Stimulated activated CD4-positive, alpha-beta T cell treated with anti-CD3 and anti-CD28 coated beads, TNF-alpha, amount 100 ng/mL, for 4 hours (primary cell): ENCODE results near the gene MRPS6.

Experiments
- DNase-seq, 3 experiments: peaks; one replicate each; pipeline ENCODE4 v3.0.0-alpha.2; 2020; ENCODE audit warnings: low read depth in 3 of 3

Gene MRPS6

DNA sequence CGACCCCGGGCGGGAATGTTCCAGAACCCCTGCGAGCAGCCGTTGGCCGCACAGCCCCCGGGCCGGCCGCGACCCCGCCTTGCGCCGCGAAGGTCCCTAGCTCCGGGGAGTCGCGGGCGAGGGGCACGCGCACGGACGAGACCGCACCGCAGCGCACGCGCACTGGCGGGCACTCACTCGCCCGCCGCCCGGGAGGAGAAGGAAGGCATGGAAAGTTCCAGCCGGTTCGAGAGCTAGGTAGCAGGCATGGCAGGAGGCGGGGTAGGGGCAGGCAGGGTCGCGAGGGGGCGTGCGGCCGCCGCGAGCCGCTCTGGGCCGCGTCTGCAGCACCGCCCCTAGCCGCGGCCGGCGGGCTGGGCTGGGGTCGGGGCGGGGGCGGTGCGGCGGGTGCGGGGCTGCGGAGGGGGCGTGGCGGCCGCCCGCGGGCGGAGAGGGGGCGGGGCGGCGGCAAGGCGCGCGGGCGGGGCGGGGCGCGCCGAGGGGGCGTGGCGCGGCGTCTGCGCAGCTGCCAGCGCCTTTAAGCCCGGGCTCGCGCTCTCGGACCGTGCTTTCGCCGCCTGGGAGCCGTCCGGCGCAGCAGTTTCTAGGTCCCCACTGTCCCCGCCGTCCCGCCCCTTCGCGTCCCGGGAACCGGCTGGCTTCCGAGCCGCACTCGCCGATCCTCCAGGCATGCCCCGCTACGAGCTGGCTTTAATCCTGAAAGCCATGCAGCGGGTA lies at the start of gene MRPS6, which contains the start of gene SLC5A3:
Gene MRPS6, plus strand, starts transcription at position 547 of the 717 bp plus-strand sequence. Its CDS starts 123 bp downstream, at position 670.
Gene SLC5A3, plus strand, starts transcription at position 547 of the 717 bp plus-strand sequence. CDS start 21,621 bp downstream, outside the sequence.
- peak; percentile 46 to 66 (median 61) for DNase-seq

DNA sequence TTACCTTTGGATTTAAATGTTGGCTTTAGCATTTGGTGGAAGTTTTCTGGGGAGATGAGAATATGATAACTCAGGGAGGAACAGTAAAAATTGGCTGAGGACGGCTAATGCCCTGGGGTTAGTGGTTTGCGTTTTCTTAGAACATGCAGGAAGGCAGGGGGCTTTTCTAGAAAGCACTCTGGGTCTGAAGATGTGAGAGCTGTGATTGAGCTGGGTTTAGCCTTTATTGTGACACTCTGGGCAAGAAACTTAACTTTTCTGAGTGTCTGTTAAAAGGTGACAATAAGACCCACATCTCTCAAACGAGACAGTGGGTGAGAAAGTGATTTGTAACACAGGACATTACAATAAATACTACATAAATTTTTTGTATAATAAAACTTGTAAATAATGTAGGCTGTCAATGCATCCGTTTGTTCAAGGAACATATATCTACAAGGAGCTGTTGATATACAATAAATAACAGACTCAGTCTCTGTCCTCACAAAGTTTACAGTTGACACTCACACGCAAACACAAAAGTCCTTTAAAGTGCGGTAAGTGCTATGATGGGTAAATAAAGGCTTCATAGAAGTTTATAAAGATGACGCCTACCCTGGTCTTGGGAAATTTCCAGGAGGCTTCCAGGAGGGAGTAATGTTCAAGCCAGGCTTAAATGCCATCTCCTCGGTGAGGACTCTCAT lies 49.5 kb upstream of the MRPS6 start:
- no peak for DNase-seq

DNA sequence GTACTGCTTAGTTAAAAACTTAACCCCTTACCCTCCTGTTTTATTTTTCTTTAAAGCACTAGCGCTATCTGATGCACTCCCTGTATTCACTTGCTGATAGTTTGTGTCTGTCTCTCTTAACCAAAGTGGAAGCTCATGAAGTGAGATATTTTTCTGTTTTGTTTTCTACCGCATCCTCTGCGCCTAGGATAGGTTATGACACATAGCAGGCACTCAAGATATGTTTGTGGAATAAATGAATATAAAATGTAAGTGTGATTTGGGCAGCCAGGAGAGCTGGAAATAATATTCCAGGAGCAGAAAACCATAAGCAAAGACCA lies 49.0 kb upstream of the MRPS6 start:
- DNase-seq: no peak

DNA sequence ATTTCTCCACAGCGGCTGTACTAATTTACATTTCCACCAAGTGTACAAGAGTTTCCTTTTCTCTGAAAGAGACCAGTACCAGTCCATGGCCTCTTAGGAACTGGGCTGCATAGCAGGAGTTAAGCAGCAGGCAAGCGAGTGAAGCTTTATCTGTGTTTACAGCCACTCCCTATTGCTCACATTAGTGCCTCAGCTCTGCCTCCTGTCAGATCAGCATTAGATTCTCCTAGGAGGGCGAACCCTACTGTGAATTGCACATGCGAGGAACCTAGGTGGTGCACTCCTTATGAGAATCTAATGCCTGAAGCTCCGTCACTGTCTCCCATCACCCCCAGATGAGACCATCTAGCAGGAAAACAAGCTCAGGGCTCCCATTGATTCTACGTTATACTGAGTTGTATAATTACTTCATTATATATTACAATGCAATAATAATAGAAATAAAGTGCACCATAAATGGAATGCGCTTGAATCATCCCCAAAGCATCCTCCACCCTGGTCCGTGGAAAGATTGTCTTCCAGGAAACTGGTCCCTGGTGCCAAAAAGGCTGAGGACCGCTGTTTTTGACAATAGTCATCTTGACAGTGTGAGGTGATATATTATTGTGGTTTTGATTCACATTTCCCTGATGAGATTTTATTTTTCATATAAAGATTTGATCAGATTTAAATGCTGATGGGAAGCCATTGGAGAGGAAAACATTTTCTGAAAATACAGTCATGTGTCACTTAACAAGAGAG lies 45.5 kb upstream of the MRPS6 start:
- no peak for DNase-seq

DNA sequence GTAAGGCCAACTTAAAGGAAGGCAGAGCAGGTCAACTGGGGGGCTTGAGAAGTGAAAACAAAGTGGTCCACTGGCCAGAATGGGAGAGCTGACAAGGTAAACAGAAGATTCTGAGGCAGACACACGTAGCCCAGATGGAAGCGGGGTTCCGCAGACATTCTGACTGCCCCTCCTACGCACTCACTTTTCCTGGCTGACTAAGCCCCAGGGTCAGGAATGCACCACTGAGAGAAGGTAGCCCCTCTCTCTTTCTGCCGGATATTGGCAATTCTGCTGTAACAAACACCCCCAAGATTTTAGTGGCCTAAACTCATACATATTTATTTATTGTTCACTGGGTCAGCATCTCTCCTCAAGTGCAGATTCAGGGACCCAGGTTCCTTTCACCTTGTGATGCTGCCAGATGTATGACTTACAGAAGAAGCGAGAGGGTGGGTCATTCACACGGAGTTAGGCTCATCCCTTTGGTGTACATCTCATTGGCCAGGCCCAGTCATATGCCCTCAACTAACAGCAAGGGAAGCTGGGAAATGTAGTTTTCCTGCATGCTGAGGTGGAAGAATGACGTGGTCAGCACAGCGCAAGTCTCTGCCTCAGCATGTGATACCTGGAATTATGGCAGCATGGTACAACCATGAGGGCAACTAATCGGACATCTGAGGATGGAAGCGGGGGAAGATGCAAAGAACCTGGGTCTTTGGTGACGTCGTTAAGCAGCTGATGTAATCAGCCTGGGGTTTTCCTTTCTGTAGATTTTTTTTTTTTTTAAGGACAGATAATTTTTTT lies 43.4 kb upstream of the MRPS6 start:
- DNase-seq: peak; percentile 3 to 9 (median 6)

DNA sequence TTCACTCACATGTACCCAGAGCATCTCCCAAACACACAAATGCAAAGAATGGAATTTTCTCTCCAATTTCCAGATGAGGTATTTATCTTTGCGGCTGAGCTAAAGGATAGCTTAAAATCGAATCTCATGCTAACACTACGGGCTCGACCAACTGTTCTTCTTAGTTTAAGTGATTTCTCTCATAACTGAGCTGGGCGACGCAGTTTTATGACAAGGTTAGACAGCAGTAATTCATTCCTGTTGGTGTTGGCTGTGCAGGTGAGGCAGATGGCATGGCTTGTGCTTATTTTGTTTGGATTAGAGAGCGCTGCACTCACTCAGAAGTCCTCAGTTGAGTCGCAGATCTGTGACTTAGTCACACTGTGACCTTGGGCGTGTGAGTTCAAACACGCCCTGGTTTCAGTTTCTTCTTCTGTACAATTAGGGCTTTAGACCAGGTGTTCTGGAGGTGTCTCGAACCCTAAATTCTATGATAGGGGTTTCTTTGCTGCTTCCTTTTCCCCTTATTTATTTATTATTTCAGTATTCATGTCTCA lies 41.5 kb upstream of the MRPS6 start:
- DNase-seq: no peak

DNA sequence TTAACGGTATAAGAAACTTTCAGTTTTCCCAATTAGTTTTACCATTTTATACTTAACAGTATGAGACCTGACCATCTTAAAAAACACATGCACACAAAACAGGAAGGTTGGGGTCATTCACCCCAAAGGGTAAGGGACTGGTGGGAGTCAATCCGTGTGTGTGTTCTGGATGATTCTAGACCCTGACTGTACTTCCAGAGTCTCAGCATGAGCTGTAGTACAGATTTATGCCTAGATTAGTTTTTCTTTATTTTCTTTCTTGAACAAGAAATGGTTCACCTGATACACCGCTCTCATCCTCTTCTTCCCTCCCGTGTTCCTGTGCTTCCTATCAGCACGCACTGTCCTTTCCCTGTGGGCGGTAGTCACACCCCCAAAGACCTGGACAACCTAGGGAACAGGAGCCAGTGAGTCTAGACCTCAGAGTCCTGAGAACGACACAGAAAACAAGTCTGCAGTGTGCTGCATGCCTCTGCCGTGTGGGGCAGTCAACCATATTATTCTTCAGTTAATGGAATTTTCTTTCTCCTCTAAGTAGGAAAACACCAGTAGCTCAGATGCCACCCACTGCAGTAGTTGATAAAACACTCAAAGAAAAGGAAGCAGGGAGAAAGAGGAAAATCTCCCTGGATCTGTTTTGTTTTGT lies 38.9 kb upstream of the MRPS6 start:
- no peak for DNase-seq

DNA sequence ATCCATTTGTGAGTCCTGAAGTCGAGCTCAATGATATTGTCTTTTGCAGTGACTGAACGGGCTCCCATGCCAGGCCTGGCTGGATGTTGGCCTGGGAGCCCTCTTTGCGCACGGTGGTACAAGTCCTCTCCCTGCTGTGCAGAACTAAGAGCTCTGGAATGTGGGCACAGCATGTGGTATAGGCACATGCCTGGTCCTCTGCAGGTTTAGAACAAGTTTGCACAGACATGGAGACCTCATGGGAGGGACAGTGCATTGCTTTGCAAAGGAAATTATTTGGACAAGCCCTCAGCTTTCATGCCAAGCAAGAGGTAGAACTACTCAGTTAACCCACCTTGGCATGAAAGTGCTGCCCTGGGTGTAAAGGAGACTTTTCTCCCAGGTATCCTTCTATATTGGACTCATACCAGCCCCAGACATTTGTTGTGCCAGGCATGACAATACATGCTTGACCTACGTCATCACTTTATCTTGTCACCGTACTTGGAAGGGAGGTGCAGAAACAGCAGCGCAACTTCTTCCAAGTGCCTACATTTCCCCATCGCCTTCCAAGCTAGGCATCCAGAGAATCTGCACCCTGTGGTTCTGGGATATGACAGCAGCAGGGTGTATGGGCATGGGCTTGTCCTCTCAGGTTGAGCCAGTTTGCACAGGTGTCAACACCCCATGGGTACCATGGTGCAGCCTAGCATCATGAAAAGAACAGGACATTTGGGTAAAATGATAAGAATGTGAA lies 37.6 kb upstream of the MRPS6 start:
- DNase-seq: no peak

DNA sequence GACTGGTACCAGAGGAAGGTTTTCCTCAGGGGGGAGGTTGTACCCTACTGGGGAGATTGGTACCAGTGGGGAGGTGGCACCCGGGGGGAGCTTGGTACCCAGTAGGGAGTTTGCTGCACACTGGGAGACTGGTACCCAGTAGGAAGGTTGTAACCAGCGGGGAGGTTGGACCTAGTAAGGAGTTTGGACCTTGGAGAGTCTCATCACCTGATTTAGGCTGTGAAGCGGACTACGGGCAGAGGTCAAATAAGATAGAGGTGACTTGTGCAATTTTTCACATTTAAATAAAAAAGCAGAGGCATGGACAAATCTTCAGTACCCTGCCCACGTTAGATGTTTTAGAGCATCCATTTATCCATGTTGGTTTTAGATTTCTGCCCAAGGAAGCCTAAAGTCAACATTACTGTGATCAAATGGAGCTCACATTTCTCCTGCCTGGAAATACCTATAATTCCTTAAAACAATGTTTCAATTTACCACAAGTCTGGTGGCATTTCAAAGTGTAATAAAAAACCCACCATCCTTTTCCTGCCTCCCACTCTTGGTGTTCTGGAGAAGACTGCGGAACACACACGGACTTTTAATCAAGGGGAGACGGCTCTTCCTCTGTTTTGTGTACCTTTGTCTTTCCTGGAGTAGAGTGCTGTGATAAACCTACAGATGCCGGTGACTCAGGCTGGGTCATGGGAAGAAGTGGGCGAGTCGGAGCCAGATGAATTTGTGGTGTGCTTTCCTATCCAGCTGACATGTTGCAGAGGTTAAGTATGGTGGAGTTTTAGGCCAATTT lies 36.2 kb upstream of the MRPS6 start:
- no peak for DNase-seq

DNA sequence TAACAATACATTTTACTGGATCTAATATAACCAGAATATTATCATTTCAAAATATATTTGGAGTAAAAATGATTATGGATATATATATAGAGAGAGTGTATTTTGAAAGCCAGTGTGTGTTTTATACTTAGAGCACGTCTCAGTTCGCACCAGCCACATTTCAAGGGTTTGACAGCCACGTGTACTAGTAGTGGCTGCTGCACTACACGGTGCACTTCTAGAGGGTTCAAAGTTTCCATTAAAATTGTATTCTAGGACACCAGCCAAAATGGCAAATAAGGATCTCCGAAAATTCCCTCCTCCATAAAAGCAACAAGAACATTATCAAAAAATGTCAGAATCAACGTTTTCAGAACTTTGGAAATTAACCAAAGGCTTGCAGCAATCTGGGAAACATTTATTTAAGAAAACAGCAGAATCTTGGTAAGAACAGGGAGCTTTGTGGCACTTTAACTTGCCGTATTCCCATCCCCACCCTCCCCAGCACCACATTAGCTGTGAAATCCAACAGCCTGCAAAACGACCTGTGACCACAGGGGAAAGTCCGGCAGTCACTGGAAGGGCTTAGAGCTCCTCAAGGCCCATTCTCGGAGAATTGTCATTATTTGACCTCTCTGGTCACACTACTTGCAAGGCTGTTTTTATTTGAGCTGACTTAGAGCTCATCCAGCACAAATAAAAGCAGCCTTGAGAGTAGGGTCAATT lies 33.5 kb upstream of the MRPS6 start:
- no peak for DNase-seq

DNA sequence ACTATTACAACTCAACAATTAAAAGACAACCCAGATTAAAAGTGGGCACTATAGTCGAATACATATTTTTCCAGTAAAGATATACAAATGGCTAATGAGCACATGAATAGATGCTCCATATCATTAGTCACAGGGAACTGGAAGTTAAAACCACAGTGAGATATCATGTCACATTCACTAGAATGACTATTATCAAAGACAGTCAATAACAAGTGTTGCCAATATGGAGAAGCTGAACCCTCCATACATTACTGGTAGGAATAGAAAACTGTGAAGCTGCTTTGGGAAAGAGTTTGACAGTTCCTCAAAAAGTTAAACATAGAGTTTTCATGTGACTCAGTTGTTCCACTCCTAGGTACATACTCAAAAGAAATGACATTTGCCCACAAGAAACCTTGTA lies 30.6 kb upstream of the MRPS6 start:
- no peak for DNase-seq

DNA sequence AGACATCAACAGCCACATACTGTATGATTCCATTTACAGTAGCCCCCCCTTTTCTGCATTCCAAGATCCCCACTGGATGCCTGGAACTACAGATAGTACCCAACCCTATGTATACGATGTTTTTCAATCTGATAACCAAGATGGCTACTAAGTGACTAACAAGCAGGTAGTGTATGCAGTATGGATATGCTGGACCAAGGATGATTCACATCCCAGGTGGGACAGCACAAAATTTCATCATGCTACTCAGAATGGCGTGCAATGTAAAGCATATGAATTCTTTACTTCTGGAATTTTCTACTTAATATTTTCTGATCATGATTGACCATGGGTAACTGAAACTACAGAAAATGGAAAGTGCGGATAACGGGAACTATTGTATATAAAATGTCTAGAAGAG lies 30.0 kb upstream of the MRPS6 start:
- no peak for DNase-seq

DNA sequence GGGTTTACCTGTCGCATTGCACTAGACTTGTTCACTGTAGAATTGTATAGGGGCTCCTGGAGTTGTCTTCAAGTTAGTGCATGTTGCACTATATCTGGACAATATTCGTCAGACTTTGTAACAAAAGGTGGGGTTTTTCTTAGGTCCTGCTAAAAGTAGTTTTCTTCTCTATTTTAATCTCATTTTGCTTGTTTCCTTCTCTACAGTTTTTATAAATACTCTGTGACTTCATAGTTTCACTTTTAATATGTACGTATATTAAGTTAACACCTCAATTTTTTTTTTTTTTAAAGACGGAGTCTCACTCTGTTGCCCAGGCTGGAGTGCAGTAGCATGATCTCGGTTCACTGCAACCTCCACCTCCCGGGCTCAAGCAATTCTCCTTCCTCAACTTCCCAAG lies 26.5 kb upstream of the MRPS6 start:
- no peak for DNase-seq

DNA sequence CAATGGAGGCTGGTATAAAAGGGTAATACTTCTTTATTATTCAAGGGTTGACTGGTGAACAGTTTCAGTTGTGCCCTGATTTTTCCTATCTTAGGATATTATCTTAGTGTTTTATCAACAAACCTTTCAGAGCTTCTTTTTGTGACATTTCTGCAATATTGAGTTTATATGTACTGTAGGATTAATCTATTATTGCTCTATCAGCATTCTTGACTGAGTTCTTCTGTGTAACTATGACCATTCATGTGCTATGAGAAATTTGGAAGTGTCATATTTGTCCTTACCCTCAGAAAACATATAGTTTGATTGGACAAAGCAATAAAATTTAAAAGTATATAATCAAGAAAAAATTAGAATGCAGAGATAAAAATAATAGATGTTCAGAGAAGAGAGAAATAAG lies 25.5 kb upstream of the MRPS6 start:
- DNase-seq: no peak

DNA sequence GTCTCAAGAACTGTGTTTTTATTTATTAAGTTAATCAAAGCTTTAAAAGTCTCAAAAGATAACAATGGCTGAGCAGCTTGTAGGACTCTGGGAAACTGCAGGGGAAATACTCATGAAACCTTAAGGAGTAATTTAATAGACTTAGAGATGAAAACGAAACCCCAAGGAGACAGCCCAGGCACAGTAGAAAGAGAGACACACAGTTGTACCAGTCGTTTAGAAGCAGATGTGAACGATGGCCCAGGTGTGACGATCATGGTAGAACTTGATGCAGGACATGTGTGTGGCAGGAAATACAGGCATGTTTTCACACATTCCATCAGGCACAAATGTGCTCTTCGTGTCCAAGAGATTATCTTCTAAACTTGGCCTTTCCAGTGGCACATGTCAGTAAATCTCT lies 21.2 kb upstream of the MRPS6 start:
- DNase-seq: no peak

DNA sequence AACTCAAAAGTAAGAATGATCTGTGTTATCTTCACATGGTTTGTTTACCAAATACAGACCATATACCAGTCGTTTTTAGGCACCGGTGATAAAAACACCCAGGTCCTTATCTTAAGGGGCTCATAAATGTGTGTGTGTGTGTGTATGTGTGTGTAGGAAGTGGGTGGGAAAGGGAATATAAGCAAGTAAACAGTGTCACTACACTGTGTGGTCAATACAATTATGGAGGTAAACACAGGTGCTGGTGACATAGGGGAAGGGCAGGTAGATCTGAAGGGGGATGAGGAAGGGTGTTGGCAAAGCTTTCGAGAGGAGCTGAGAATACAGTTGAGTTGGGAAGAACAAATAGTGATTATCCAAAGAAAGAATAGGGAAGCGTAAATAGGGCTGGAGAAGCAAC lies 19.1 kb upstream of the MRPS6 start:
- no peak for DNase-seq

DNA sequence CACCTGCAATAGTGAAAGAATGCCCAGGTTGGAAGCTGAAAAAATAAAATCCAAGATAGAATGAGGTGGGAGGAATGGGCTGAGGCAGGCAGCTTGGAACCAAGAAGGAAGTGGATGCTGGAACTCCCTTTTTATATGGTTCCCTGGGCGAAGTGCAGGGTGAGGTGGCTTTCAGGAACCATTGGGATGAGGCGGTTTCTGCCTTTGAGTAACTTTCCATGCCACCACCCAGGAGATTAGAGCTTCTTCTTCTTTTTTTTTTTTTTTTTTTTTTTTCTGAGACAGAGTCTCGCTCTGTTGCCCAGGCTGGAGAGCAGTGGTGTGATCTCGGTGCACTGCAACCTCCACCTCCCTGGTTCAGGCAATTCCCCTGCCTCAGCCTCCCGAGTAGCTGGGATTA lies 17.8 kb upstream of the MRPS6 start:
- no peak for DNase-seq

DNA sequence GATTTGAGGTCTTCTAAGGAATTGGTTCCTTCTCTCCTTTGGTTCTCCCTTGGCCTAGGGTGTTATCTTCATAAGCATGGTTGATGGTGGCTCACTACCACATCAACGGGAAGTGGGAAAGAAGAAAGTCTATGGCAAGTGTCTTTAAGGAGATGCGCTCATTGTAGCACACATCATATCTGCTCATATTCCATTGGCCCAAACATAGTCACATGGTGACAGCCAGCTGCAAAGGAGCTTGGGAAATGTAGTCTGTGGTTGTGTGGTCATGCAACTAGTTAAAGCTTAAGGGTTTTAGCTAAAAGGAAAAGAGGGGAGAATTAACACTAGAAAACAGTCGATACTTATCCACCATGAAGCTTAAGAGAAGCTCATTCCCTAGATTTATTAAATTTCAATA lies 11.4 kb upstream of the MRPS6 start:
- DNase-seq: no peak

DNA sequence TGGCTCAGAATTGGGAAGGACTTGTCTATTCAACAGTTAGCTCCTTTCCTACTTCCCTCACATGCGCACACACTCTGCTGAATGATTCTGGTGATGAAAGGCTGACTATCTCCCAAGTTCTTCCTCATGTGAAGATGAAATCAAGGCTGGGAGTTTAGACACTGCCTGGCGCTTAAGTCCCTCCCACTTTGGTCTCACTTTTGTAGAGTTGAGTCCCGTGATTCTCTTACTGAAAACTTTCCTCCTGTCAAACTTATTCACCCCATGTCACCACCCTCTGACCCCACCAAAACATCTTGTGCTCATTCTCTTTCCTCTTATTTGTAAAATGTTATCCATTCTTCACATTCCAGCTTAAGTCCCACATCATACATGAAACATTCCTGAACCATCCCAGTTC lies 8.4 kb upstream of the MRPS6 start:
- DNase-seq: no peak
